Peyer's patch (tissue), 4 donors: Measurements from ENCODE around the gene ASB15. TPM values are rescaled to one million over a fixed set of nuclear protein-coding genes. Genes with fewer than 3 reads are reported as not detected.
A peak's percentile ranks its signal among the peaks of the same experiment; 100 is the strongest.

Experiments
- DNase-seq, 3 donors: peaks; one replicate each; pipeline ENCODE4 v3.0.0-alpha.2; 2017 to 2019
- H3K27ac ChIP-seq, 4 donors: fragments of 200-600 bp; sonication (generic); one replicate each; pipeline ENCODE4 v1.5.1; 2016 to 2019
- H3K27me3 ChIP-seq, 2 donors: fragments of 200-600 bp; sonication (generic); one replicate each; pipeline ENCODE4 v1.5.1; 2019
- H3K36me3 ChIP-seq, 3 donors: fragments of 200-600 bp; sonication (generic); one replicate each; pipeline ENCODE4 v1.5.1; 2016 to 2019
- H3K4me1 ChIP-seq, 4 donors: fragments of 200-600 bp; sonication (generic); one replicate each; pipeline ENCODE4 v1.5.1; 2016 to 2019
- H3K4me3 ChIP-seq, 4 donors: fragments of 200-600 bp; sonication (generic); 1 replicate in 3 of 4; 2 replicates in 1 of 4; pipeline ENCODE4 v1.5.1; 2016 to 2019; ENCODE audit warnings: mild to moderate bottlenecking in 1 of 4
- H3K9me3 ChIP-seq, 4 donors: fragments of 200-600 bp; sonication (generic); one replicate each; pipeline ENCODE4 v1.5.1; 2016 to 2019; ENCODE audit warnings: mild to moderate bottlenecking in 1 of 4
- POLR2A ChIP-seq, 2 donors: fragments of 450-650 bp; IDR thresholded peaks; one replicate each; pipeline ENCODE4 v1.5.1; 2017; ENCODE audit warnings: antibody characterized with exemption in 2 of 2, mild to moderate bottlenecking in 2 of 2, moderate library complexity in 2 of 2
- total RNA-seq, 4 donors: library from RNA; depleted of rRNA; stranded (reverse); fragments of >200 nt; gene quantifications; one replicate each; pipeline ENCODE4 v1.1.0, GENCODE V29; 2016
- TF ChIP-seq, protein P1 (sequence below), 6 experiments: fragments of 450-650 bp in 4 of 6; fragments of 200-600 bp in 2 of 6; sonication (generic) in 1 of 6; IDR thresholded peaks; one replicate each; pipeline ENCODE4 v1.5.1; 2017 to 2019; ENCODE audit warnings: antibody characterized with exemption in 6 of 6, mild to moderate bottlenecking in 3 of 6, moderate library complexity in 1 of 6

Gene ASB15
- total RNA-seq, 4 donors from 2014 or later = not detected

DNA sequence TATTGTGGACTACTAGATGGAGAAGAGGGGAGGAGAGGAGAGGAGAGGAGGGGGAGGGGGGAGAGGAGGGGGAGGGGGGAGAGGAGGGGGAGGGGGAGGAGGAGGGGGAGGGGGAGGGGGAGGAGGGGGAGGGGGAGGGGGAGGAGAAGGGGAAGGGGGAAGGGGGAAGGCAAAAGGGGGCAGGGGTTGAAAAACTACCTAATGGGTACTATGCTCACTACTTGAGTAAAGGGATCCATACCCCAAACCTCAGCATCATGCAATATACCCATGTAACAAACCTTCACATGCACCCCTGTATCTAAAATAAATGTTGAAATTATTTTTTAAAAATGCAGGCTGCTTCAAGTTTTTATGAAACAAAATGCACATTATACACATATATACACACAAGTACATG lies 39.0 kb downstream of the ASB15 start:
- no peak for DNase-seq
- no peak overlapping the region for H3K27ac ChIP-seq
- no peaks in the 10 kb centered on the region for H3K27me3 ChIP-seq
- TF ChIP-seq, protein P1, sequence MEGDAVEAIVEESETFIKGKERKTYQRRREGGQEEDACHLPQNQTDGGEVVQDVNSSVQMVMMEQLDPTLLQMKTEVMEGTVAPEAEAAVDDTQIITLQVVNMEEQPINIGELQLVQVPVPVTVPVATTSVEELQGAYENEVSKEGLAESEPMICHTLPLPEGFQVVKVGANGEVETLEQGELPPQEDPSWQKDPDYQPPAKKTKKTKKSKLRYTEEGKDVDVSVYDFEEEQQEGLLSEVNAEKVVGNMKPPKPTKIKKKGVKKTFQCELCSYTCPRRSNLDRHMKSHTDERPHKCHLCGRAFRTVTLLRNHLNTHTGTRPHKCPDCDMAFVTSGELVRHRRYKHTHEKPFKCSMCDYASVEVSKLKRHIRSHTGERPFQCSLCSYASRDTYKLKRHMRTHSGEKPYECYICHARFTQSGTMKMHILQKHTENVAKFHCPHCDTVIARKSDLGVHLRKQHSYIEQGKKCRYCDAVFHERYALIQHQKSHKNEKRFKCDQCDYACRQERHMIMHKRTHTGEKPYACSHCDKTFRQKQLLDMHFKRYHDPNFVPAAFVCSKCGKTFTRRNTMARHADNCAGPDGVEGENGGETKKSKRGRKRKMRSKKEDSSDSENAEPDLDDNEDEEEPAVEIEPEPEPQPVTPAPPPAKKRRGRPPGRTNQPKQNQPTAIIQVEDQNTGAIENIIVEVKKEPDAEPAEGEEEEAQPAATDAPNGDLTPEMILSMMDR (IDR thresholded peaks at IDR 0.05) = no peak
- TF ChIP-seq POLR2A (IDR thresholded peaks at IDR 0.05) = no peak
- H3K36me3 ChIP-seq = no peaks in the 10 kb centered on the region
- peaks cover 0 to 9% (median 0%) of the 10 kb centered on the region in 4 donors for H3K4me1 ChIP-seq
- no peaks in the 10 kb centered on the region for H3K9me3 ChIP-seq
- H3K4me3 ChIP-seq = no peak overlapping the region

DNA sequence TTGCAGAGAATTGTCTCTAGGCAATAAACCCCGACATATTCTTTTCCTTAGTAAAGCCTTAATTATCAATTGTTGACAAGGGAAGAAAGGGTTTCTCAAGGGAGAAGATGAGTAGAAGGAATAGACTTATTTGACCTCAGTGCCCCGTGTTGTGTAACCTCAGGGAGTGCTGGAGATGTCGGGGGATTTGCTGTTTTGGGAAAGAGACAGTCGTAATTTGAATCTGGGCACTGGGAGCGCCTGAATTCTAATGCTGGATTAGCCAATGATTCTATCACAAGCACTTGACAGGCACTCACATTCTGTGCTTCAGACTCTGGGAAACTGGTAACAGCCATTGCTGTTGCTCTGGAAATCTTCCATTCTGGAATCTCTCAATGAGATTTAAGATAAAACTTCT lies 40.3 kb downstream of the ASB15 start:
- TF ChIP-seq, protein P1 (IDR thresholded peaks at IDR 0.05) = no peak
- TF ChIP-seq POLR2A (IDR thresholded peaks at IDR 0.05) = no peak
- H3K27ac ChIP-seq = no peak overlapping the region
- no peak for DNase-seq
- H3K27me3 ChIP-seq = no peaks in the 10 kb centered on the region
- H3K36me3 ChIP-seq = no peaks in the 10 kb centered on the region
- no peak overlapping the region for H3K4me3 ChIP-seq
- no peaks in the 10 kb centered on the region for H3K9me3 ChIP-seq
- H3K4me1 ChIP-seq = peaks cover 0 to 9% (median 0%) of the 10 kb centered on the region in 4 donors

DNA sequence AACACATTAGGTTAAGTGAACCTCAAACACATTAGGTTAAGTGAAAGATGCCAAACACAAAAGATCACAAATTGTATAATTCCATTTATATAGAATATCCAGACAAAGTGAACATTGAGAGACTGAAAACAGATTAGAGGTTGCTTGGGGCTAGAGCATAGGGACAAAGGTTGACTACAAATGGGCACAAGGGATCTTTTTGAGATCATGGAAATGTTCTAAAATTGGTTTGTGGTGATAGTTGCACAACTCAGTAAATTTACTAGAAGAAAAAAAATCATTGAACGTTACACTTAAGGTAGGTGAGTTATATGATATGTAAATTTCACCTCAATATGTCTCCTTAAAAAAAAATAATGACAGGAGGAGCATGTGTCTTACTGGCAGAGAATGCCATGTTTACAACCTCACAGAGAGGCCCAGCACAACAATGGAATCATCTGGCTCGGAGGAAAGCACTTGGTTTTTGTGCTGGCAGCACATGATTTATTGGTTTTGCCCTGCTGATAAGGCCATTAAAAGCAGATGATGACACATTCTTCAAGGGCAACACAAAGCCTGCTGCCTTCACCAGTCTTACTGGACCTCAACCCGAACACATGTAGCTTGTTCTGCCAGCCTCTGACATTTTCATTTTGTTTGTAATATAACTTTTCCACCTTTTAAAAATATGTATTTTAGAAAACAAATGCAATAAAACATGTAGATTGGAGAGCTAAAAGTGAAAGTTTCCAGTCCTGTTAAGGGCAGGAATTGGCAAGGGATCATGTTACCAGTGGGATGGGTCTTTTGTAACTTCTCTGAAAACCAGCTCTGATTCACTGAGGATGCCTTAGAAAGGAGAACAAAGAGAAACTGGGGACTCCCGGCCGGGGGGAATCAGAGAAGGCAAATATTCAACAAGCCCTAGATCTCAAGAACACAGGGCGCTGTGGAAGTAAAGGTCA lies 42.1 kb downstream of the ASB15 start:
- H3K27ac ChIP-seq = no peak overlapping the region
- DNase-seq = peak in 1 of 3 donors; percentile 48
- no peak overlapping the region for H3K4me3 ChIP-seq
- no peaks in the 10 kb centered on the region for H3K36me3 ChIP-seq
- no peaks in the 10 kb centered on the region for H3K27me3 ChIP-seq
- H3K9me3 ChIP-seq = no peaks in the 10 kb centered on the region
- TF ChIP-seq, protein P1 (IDR thresholded peaks at IDR 0.05) = no peak
- no peak for TF ChIP-seq POLR2A (IDR thresholded peaks at IDR 0.05)
- H3K4me1 ChIP-seq = peaks cover 0 to 9% (median 0%) of the 10 kb centered on the region in 4 donors

DNA sequence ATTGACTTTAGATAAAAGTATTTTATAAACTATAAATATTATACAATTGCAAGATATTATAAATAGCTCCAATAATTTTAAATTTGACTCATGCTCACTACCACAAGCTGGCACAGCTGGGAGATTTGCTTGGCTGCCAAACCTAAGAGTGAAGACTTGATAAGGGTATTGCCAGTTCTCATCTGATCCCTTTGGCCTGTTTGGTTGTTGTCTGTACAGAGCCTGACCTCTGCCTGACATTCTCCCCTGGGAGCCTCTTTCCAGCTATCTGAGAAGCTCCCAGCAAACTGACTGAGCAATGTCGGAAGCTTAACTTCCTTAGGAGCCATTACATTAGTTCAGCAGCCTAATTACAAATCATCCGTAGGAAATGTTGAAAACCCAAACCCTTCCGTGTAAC lies 43.9 kb downstream of the ASB15 start:
- Histone ChIP-seq H3K27ac (no peak overlapping the region), H3K36me3 (no peaks in the 10 kb centered on the region), H3K4me3 (no peak overlapping the region), H3K27me3 (no peaks in the 10 kb centered on the region), H3K9me3 (no peaks in the 10 kb centered on the region), H3K4me1 (peaks cover 0 to 9% (median 0%) of the 10 kb centered on the region in 4 donors)
- no peak for DNase-seq
- TF ChIP-seq POLR2A (IDR thresholded peaks at IDR 0.05) = no peak
- TF ChIP-seq, protein P1 (IDR thresholded peaks at IDR 0.05) = no peak

DNA sequence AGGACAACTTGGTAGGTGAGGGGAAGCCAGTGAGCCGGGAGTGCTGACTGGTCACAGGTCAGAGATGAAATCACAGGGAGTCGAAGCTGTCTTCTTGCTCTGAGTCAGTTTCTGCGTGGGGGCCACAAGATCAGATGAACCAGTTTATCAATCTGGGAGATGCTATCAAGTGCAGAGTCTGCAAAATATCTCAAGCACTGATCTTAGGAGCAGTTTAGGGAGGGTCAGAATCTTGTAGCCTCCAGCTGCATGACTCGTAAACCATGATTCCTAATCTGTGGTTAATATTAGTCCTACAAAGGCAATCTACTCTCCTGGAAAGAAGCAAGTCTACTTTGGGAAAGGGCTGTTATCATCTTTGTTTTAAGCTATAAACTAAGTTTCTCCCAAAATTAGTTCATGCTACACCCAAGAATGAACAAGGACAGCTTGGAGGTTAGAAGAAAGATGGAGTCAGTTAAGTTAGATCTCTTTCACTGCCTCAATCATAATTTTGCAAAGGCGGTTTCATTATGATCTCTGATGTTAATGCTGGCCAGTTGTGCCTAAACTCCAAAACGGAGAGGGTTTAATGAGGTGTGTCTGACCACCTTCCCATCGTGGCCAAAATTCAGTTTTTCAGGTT lies 45.6 kb downstream of the ASB15 start:
- TF ChIP-seq POLR2A (IDR thresholded peaks at IDR 0.05) = no peak
- TF ChIP-seq, protein P1 (IDR thresholded peaks at IDR 0.05) = no peak
- no peaks in the 10 kb centered on the region for H3K9me3 ChIP-seq
- no peak for DNase-seq
- H3K4me3 ChIP-seq = no peak overlapping the region
- H3K36me3 ChIP-seq = no peaks in the 10 kb centered on the region
- H3K27ac ChIP-seq = no peak overlapping the region
- no peaks in the 10 kb centered on the region for H3K27me3 ChIP-seq
- H3K4me1 ChIP-seq = peaks cover 0 to 9% (median 0%) of the 10 kb centered on the region in 4 donors
